GM19035 (cell line): ENCODE results near the gene HEATR9.

ENCODE experiments used
- ATAC-seq: cut with Tn5 transposase; IDR thresholded peaks from one replicate; pipeline ENCODE4 v1.9.1; 2021; ENCODE audit not compliant: unreplicated experiment

HEATR9 gene

DNA sequence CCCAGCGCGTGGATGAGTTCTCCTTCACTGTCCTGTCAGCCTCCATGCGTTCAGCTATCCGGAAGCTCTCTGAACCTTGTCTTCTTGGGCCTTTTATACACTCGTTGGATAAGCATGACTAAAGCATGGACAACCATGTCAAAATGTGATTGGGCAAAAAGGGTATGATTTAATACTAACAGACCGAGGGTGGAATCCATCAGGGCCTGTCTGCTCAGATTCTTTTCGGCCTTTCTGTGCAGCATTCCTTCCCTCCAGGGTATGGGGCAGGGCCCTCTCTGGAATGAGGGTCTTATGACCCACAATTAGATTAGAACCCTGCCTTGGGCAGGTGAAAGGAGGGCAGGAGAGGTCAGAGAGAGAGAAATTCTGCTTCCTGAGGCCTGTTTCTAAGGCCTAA lies 25.5 kb upstream of the HEATR9 start:
- no peak for ATAC-seq

DNA sequence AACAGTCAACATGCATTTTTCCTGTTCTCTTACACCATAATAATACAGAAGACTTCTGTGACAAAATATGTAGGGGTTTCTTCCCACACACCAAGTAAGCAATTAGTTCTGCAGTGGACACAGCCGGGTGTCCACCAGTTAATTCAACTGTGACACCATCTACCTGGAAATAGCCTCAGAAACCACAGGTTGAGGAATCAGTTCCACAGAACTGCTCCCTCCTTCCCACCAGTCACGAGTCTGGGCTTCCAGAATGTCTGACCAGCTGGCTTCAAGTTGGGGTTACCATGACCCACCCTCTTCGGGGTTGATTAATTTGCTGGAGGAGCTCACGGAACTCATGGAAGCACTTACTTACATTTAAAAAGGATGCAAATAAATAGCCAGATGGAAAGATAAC lies 25.1 kb upstream of the HEATR9 start:
- ATAC-seq: no peak

GRCh38 chr17:35892091-35893035 lies 23.7 kb upstream of the HEATR9 start:
- ATAC-seq: no peak

DNA sequence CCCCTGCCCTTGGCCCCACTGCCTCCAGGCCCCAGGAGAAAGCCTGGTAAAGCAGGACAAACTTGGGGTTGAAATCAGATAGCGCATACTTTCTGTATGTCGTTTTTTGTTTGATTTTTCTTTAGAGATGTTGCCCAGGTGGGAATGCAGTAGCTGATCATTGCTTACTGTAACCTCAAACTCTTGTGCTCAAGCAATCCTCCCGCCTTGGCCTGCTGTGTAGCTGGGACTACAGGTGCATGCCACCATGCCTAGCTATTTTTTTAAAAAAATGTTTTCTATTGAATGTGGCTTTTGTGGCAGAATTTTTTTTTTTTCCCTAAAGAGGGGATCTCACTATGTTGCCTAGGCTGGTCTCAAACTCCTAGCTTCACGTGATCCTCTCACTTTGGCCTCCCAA lies 22.6 kb upstream of the HEATR9 start:
- no peak for ATAC-seq

GRCh38 chr17:35890774-35891155 lies 22.1 kb upstream of the HEATR9 start:
- no peak for ATAC-seq

- no peak for ATAC-seq
Measured at GRCh38 chr17:35889818-35890773, 21.4 kb upstream of the HEATR9 start.

- no peak for ATAC-seq
Measured at GRCh38 chr17:35889241-35889640, 20.6 kb upstream of the HEATR9 start.

DNA sequence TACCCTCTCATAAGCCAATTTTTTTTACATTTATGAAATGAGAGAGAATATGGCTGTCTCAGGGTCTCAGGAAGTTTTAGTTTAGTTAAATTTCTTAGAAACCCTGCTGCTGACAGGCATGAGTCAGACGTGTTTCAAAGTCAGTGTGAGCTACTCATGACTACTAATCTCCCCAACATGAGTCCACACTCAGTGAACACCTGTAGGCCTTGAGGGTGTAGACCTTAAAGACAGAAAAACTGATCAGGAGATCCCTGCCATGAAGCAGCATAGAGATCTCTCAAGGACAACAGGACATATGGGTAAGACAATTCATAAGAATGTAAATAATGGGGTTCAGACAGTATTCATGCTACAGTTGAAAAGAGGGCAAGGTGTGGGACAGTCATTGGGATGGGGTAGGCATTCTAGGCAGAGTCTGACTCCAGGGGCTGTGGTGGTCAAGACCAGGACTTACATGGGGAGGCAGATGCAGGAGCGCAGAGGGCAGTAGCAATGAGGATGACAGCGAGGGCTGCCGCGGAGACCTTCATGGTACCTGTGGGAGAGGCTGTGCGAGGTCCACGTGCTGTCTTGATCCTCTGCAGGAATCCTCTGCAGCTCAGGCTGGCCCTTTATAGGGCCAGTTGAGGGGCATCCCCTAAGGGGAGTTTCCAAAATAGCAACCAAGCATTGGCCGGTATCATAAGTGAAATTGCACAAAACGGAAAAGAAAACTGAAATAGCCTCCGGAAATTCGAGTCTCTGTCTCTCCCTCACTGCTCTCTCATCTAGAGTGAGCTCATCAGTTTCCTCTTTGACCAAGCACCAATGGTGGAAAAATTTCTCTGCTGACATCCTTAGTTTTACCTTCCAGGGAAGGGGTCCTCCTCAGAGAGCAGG lies 11.3 kb upstream of the HEATR9 start, which contains the start of gene CCL5:
CCL5 (minus strand) TSS at position 588 of the 882 bp plus-strand sequence.
- ATAC-seq: peak; percentile 95

GRCh38 chr17:35878361-35878760 lies 9.7 kb upstream of the HEATR9 start:
- no peak for ATAC-seq

- ATAC-seq: no peak
Measured at GRCh38 chr17:35877345-35878029, 8.8 kb upstream of the HEATR9 start.

DNA sequence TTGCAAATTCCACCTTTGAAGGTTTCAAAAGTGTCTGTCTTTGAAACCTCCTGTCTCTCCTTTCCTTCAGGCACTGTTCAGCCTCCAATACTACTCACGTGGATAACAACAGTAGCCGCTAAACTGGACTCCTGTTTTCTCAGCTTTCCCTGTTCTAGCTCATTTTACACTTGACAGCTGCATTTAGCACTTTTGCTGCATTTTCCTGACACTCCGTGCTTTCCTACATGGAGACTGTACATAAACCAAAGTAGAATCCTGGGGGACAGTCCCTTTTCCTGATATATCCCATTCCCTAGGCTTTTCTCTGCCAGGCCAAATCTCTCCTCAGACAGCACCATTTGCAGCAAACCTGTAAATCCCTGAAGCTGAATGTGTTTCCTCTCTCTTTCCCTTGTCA lies 7.8 kb upstream of the HEATR9 start:
- no peak for ATAC-seq

DNA sequence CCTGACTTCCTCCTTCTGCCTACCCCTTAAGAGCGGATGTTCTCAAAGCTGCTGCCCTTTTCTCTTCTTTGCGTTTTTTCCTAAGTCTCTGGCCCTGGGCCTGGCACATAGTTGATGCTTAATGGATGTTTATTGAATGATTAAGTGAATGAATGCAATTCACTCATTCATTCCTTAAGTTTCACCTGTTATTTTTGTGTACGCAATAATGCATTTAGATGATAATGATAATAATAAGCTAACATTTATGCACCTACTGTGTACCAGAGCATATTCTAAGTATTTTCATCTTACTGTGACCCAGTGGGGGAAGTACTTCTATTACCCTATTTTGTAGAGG lies 7.1 kb upstream of the HEATR9 start:
- ATAC-seq: no peak

GRCh38 chr17:35875072-35875799 lies 6.5 kb upstream of the HEATR9 start:
- ATAC-seq: no peak

DNA sequence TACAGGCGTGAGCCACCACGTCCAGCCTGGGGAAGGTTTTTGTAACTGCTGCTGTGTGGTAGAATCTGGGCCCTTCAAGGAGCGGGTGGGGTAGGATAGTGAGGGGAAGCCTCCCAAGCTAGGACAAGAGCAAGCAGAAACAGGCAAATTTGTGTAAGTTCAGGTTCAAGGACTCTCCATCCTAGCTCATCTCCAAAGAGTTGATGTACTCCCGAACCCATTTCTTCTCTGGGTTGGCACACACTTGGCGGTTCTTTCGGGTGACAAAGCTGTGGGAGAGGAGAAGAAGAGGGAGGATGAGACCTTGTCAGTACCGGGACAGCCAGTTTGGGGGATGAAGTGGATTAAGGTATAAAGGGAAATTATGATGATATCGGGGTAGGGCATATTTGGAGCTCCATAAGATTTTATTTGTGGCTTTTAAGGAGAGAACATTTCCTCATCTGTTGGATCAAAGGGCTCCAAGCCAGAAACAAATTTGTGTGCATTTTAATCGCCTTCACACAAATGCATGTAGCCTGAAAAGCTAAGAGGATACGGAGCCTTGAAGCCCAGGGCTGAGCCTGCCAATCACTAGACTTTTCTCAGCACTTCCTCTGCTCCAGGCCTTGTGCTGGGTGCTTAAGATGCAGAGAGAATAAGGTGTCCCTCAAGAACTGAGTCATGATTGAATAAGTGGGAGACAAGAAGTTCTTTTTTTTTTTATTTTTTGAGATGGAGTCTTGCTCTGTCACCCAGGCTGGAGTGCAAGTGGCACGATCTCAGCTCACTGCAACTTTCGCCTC lies 3.7 kb upstream of the HEATR9 start:
- ATAC-seq: no peak

DNA sequence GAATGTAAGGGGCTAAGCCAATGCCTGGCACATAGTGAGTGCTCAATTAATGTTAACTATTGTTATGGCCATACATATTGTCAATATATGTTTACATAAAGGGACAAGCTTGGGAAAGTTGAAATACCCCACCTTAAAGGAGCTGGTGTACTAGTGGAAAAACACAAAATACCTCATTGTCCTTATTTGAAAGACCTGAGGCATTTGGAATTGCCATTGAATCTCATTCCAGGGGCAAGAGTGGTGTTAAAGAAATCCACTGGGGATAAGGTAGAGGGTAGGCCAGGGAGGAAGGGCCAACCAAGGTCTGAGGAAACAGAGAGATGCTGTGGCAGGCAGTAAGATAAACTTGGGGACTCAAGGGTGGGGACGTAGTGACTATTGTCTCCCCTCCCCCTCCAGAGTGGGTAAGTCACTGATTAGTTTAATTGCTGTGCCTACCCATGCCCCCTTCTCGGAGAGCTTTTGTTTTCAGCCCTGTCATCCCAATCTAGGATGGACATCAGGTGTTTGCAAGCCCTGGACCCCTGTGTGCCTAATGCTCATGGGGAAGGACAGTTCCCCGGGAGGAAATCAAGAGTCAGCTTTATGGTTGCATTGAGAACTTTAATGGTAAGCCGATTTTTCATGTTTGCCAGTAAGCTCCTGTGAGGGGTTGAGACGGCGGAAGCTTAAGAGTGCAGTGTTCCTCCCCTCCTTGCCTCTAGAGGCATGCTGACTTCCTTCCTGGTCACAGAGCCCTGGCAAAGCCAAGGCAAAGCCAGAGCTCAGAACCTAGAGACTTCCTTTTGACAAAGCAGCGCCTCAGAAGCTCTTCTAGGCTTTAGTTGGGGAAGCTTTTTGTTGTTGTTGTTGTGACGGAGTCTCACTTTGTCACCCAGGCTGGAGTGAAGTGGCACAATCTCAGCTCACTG lies 2.5 kb upstream of the HEATR9 start:
- no peak for ATAC-seq

- no peak for ATAC-seq
Measured at GRCh38 chr17:35867574-35867973, 1.1 kb downstream of the HEATR9 start.

DNA sequence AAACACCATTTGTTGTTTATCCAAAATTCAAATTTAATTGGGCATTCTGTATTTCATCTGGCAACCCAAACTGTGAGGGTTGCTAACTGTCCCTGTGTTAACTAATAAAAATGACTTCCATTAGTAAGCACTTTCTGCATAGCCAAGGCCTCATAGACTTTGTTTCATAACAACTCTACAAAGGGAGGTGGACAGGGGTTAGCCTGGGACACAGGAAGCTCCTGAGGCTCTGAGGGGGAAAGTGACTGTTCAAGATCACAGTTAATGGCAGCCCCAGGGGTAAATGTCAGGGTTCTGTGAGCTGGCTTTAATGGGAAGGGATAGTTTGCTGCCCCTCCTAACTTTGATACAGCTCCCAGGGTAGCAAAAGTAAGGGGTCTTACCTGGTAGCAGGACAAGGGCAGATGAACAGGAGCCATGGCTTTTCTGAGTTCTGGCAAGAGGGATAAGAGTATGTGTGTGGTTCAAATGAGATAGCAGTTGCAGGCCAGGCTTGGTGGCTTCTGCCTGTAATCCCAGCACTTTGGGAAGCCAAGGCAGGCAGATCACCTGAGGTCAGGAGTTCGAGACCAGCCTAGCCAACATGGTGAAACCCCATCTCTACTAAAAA lies 2.2 kb downstream of the HEATR9 start:
- no peak for ATAC-seq
